ENCODE measurements around the gene KCNH1.

KCNH1 gene

DNA sequence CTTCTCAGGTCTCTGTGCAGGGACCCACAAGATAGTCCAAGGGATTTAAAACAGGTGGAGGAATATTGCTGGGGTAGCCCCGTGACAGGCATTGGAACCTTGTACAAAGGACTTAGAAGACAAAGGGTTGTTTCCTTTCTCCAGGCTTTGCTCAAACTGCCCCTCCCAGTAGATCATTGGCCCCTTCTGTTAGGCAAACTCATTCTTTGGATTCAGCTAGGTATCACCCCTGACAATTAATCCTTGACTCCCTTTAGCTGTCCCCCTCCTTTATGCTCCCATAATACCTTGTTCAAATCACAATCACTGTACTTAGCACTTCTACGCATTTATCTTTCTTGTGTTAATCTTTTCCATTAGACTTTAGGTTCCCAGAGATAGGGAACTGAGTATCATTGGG lies 360.5 kb downstream of the KCNH1 start:
- no peak for FAIRE-seq
- no peak for DNase-seq (ENCODE audit: insufficient read length, low spot score)

GRCh38 chr1:210771131-210771530 lies 362.8 kb downstream of the KCNH1 start:
- FAIRE-seq (peak; percentile 18), DNase-seq (ENCODE audit: insufficient read length, low spot score) (no peak)

DNA sequence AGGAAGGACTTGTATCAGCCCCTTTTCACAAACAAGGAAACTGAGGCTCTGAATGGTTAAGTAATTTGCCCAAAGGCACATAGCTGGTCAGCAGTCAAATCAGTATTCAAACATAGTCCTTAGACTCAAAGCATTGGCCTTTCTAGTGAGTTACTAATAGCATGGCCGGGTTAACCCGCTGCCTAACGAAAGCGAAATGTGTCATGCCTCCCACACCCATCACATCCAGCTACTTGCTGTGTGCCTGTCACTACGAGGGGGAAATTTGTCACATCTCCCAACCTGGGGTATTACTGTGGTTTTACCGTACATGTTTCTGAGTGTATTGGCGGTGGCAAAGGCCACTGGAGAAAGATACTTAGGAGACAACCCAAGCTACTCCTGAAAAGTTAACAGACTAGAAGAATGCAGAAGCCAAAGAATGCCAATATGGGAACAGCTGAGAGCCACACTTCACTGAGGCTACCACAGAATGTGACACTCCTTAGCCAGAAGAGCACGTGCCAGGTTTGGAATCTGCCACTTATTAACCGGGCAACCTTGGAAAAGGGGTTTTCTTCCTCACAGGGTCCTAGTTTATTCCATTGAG lies 363.5 kb downstream of the KCNH1 start:
- no peak for FAIRE-seq

DNA sequence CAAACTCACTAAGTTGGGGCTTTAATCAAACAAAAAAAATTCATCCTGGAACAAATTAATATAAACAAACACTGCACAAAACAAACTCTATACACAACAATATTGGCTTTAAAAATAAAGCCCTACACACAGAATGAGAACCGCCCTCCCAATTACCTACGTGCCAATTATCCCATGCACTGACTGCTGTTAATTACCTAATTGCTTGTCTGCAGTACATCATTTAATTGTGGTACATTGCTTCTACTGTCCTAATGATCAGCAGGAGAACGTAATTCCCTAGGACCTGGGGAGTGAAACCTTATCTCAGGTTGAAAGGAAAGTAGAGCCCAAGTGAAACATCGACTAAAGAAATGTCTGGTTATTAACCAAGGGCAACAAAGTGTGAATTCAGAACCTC lies 364.5 kb downstream of the KCNH1 start:
- DNase-seq (ENCODE audit: insufficient read length, low spot score) (no peak), FAIRE-seq (no peak)

More for the DNA sequence above, 363.5 kb downstream of the KCNH1 start:
- no peak for DNase-seq (ENCODE audit: insufficient read length, low spot score)

GRCh38 chr1:210764536-210764935 lies 369.4 kb downstream of the KCNH1 start:
- FAIRE-seq (no peak), DNase-seq (ENCODE audit: insufficient read length, low spot score) (no peak)

- FAIRE-seq (no peak), DNase-seq (ENCODE audit: insufficient read length, low spot score) (no peak)
These were observed 375.2 kb downstream of the KCNH1 start for GRCh38 chr1:210758761-210759160.

- FAIRE-seq (no peak), DNase-seq (ENCODE audit: insufficient read length, low spot score) (no peak)
These were observed 375.7 kb downstream of the KCNH1 start for GRCh38 chr1:210758261-210758660.

- FAIRE-seq (no peak), DNase-seq (ENCODE audit: insufficient read length, low spot score) (no peak)
These were observed 376.3 kb downstream of the KCNH1 start for GRCh38 chr1:210757677-210758076.

GRCh38 chr1:210755991-210756659 lies 377.8 kb downstream of the KCNH1 start:
- DNase-seq (ENCODE audit: insufficient read length, low spot score) = no peak
- FAIRE-seq = no peak

- DNase-seq (ENCODE audit: insufficient read length, low spot score) (no peak), FAIRE-seq (no peak)
These were observed 378.9 kb downstream of the KCNH1 start for GRCh38 chr1:210754878-210755665.

DNA sequence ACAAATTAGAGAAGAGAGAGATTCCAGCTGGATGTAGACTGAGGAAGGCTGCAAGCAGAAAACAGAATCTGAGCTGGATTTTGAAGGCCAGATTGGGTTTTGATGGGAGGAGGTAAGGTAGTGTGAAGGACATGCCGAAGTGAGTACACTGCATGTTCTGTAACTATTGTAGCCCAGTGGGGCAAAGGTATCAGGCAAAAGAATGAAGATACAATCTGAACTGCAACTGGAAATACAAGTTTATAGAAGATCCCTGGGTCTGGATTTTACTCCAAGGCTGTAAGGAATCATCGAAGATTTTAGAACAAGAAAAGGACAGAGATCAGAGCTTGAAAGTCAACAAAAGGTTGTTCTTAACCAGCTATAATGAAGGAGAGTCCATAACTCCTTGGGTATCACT lies 382.0 kb downstream of the KCNH1 start:
- FAIRE-seq (no peak), DNase-seq (ENCODE audit: insufficient read length, low spot score) (no peak)

- FAIRE-seq (no peak), DNase-seq (ENCODE audit: insufficient read length, low spot score) (no peak)
These were observed 383.5 kb downstream of the KCNH1 start for GRCh38 chr1:210750468-210750867.

GRCh38 chr1:210748796-210749195 lies 385.2 kb downstream of the KCNH1 start:
- FAIRE-seq (no peak), DNase-seq (ENCODE audit: insufficient read length, low spot score) (no peak)

- no peak for FAIRE-seq
- no peak for DNase-seq (ENCODE audit: insufficient read length, low spot score)
These were observed 386.1 kb downstream of the KCNH1 start for GRCh38 chr1:210747890-210748289.

- no peak for FAIRE-seq
- DNase-seq (ENCODE audit: insufficient read length, low spot score) = no peak
These were observed 386.8 kb downstream of the KCNH1 start for GRCh38 chr1:210747112-210747511.

DNA sequence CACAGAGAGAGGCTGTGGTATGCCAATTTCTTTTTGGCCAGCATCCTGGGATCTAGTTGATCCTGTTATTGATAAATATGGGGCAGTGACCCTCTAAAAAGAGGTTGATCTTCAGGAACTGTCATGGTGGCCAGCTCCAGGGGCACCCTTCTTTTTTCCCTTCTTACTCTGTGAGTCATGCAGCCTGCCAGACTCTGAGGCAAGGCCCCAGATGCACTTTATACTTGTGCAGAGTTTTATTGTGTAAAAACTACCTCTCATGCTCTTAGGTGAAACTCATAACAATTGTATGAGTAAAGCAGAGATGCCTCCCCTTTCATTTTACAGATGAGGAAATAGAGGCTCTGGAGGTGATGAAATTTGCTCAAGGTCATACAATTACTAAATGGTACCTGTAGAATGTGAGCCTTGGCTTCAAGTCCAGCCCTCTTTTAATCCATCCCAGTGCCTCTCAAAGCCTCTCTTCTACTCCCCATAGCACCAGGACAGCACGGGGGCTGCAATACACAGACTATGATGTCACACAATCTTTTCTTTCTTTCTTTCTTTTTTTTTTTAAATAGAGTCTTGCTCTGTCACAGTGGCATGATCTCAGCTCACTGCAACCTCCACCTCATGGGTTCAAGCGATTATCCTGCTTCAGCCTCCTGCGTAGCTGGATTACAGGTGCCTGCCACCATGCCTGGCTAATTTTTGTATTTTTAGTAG lies 387.8 kb downstream of the KCNH1 start:
- DNase-seq (ENCODE audit: insufficient read length, low spot score) (no peak), FAIRE-seq (no peak)

DNA sequence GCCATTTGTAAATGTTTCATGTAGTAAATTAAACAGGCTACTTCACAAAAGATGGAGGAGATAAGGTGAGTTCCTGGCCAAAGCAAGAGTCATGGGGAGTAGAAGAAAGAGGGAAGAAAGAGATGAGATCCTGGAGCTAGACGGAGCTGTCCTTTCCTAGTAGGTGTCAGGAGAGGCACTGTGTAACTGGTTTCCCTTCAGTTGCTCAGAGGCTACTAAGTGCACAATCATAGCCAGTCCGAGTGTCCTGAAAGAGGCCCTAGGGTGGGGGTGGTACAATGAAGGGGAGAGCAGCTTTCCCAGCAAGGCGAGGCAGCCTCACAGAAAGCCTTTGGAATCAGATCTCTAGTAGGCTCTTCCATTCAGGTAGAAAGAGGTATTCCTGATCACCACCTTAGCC lies 390.9 kb downstream of the KCNH1 start:
- FAIRE-seq = no peak
- no peak for DNase-seq (ENCODE audit: insufficient read length, low spot score)

DNA sequence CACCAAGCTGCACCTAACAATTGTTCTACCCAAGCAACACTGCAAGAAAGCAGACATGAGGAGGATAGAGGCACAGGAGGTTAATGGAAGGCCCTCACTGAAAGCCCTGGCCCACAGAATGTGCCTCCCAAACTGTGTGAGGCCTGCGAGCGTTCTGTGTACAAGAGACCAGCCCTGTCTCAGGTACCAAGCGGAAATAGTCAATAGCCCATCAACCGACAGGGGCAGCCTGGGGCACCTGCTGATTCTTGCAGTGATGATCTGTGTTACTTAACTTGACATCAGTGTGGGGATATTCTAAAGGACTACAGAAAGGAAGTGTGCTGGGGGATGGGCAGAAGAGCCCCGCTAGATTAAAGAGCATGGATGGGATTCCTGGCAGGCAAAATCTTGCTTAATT lies 392.4 kb downstream of the KCNH1 start:
- no peak for DNase-seq (ENCODE audit: insufficient read length, low spot score)
- no peak for FAIRE-seq

GRCh38 chr1:210739627-210740026 lies 394.3 kb downstream of the KCNH1 start:
- FAIRE-seq (no peak), DNase-seq (ENCODE audit: insufficient read length, low spot score) (no peak)

- FAIRE-seq (no peak), DNase-seq (ENCODE audit: insufficient read length, low spot score) (no peak)
These were observed 395.7 kb downstream of the KCNH1 start for GRCh38 chr1:210738256-210738655.

- DNase-seq (ENCODE audit: insufficient read length, low spot score) (no peak), FAIRE-seq (no peak)
These were observed 397.2 kb downstream of the KCNH1 start for GRCh38 chr1:210736713-210737112.

Data from GM19239 (cell line).